GM12875 (cell line): ENCODE results near the gene OR2T2.
"Not testable (repeated sequence)": the region's sequence is repeated elsewhere in the genome, so short reads cannot be mapped to it uniquely, and the experiment has no call there.

Source experiments
- H3K4me3 ChIP-seq: one replicate; pipeline ENCODE4 v1.5.1; 2011; ENCODE audit warnings: low read depth, low read length, control low read depth
- TF ChIP-seq, protein P1 (sequence below): IDR thresholded peaks from 2 replicates; pipeline ENCODE4 v1.5.1; 2011; ENCODE audit warnings: low read depth, mild to moderate bottlenecking, control low read depth, inconsistent platforms, low read length, moderate library complexity, borderline replicate concordance; ENCODE audit not compliant: insufficient read depth

OR2T2 gene

GRCh38 chr1:248433811-248434415 lies 11.5 kb upstream of the OR2T2 start:
- not testable (repeated sequence) for H3K4me3 ChIP-seq

GRCh38 chr1:248434913-248435312 lies 10.5 kb upstream of the OR2T2 start:
- not testable (repeated sequence) for H3K4me3 ChIP-seq

DNA sequence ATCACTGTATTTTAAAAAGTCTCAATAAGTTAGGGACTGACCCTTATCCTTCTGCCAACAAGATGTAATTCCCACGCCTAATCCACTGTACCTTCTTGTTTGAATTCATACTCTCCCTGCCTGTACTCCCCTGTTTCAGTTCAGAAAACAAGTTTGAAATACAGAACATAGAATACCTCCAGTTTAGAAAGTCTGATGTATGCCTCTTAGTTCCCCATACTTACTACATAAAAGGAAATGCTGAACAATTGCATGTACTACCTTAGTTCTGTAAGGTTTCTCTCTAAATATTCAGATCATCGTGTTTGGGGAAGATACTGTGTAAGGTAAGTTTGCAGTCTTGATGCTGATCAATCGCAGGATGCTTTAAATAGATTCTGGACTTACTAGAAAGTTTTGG lies 9.1 kb upstream of the OR2T2 start:
- not testable (repeated sequence) for H3K4me3 ChIP-seq

- H3K4me3 ChIP-seq: not testable (repeated sequence)
Observed at GRCh38 chr1:248438668-248439067, 6.8 kb upstream of the OR2T2 start.

GRCh38 chr1:248439283-248439682 lies 6.2 kb upstream of the OR2T2 start:
- H3K4me3 ChIP-seq: not testable (repeated sequence)

DNA sequence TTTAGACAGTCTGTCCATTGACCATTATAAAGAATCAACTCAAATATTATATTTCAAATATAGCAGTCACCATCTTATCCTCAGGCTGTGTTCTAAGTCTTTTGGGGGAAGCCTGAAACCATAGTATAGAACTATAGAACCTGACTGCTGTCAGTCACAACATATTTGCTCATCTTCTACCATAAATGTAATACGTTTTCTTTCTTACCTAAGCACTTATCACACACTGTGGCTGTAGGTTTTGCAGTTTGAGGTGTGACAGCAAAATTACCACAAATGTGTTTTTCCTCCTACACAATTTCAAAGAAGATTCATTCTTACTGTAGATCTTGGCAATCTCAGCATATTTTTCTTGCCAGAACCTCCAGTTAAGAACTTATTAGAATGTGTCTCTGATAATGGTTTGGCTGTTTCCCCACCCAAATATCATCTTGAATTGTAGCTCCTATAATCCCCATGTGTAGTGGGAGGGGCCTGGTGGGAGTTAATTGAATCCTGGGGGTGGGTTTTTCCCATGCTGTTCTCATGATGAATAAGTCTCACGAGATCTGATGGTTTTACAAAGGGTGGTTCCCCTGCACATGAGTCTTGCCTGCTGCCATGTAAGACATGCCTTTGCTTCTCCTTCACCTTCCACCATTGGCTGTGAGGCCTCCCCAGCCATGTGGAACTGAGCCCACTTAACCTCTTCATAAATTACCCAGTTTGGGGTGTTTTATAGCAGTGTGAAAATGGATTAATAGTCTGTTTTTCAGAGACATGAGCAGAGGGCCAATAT lies 2.7 kb upstream of the OR2T2 start:
- H3K4me3 ChIP-seq: not testable (repeated sequence)

GRCh38 chr1:248444603-248445002 lies 834 bp upstream of the OR2T2 start:
- not testable (repeated sequence) for H3K4me3 ChIP-seq

- not testable (repeated sequence) for H3K4me3 ChIP-seq
Observed at GRCh38 chr1:248448409-248449074, 3.1 kb downstream of the OR2T2 start.

- H3K4me3 ChIP-seq: not testable (repeated sequence)
Observed at GRCh38 chr1:248449821-248450465, 4.5 kb downstream of the OR2T2 start.

DNA sequence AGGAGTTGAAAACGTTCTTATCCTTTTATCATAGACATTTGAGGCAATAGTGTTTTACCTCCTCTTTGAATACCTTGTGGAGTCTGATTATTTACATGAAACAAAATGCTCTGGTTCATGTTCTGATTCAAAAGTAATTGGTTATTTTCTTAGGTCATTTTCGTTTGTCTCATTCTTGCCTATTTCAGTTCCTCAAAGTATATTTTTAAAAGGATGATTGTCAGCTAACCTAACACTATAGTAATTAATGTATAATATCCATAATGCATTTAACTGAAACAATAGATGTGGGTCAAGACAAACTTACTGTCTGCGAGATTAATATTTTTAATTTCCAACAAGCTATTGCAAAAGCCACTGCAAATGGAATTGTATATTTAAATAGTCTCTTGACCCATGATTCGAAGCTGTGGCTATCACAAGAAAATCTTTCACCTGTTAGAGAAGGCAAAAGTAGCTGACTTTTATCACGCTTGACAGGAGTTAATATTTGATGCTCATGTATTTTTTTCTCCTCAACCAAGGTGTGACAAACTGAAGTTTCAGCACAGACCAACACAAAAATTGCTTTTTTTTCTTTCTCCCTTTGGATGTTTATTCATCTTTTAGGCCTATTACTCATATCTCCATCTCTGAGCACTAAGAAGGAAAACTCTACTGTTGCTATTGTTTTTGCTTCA lies 5.2 kb downstream of the OR2T2 start:
- not testable (repeated sequence) for H3K4me3 ChIP-seq

DNA sequence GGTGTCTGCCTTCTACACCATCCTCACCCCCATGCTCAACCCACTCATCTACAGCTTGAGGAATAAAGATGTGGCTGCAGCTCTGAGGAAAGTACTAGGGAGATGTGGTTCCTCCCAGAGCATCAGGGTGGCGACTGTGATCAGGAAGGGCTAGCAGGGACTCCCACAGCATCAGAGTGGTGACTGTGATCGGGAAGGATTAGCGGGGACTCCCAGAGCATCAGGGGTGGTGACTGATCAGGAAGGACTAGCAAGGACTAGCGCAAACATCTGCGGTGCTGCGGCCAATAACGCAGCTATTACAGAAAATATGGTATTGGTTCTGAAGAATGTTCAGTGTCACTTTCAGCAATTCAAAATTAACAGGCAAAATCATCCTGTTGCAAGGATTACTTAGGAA lies 8.2 kb downstream of the OR2T2 start:
- H3K4me3 ChIP-seq: not testable (repeated sequence)

DNA sequence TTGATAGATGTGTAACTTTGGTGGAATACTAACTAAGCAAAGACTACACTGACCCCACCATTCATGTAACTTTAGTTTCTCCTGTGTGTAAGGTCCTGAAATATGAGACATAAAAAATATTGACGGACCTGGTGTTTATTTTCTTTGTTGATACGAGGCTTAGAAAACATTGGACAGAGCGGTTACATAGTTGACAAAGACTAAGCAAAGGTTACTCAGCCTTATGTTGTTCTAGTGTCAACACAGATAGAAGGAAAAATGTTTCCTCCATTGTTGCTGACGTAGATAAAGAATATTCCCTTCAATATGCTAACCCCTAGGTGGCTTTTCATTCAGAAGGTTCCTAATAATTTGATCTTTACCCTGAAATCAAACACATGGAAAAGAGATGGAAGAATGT lies 9.6 kb downstream of the OR2T2 start:
- not testable (repeated sequence) for H3K4me3 ChIP-seq

DNA sequence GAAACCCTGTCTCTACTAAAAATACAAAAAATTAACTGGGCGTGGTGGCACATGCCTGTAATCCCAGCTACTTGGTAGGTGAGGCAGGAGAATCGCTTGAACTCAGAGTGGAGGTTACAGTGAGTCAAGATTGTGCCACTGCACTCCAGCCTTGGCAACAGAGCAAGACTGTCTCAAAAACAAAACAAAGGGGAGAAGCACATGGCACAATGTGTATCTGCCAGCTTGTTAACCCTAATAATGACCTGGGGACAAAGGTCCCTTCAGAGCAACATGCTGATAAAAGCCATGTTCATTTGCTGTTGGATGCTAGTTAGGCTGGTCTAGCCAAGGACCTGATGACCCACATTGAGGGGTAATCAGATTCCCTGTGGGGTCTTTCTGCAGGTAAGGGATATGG lies 11.2 kb downstream of the OR2T2 start:
- H3K4me3 ChIP-seq: not testable (repeated sequence)

GRCh38 chr1:248459117-248459516 lies 13.7 kb downstream of the OR2T2 start:
- H3K4me3 ChIP-seq: not testable (repeated sequence)

DNA sequence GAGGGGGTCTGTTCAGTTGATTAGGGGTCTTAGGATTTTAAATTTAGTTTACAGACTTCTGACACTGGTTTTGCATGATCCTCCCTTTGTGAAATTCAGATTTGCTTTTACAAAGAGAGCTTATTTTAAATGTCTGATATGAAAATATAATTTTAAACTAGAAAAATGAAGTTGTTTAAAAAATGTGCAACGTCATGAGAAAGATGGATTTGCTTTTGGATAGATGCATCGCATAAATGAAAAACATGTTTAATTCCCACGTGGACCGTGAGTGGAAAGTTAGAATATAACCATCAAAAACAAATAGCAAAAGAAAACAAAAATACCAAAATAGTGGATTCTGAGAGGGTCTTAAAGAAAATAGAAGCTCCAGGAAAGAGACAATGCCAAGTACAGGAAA lies 25.7 kb downstream of the OR2T2 start:
- TF ChIP-seq, protein P1, sequence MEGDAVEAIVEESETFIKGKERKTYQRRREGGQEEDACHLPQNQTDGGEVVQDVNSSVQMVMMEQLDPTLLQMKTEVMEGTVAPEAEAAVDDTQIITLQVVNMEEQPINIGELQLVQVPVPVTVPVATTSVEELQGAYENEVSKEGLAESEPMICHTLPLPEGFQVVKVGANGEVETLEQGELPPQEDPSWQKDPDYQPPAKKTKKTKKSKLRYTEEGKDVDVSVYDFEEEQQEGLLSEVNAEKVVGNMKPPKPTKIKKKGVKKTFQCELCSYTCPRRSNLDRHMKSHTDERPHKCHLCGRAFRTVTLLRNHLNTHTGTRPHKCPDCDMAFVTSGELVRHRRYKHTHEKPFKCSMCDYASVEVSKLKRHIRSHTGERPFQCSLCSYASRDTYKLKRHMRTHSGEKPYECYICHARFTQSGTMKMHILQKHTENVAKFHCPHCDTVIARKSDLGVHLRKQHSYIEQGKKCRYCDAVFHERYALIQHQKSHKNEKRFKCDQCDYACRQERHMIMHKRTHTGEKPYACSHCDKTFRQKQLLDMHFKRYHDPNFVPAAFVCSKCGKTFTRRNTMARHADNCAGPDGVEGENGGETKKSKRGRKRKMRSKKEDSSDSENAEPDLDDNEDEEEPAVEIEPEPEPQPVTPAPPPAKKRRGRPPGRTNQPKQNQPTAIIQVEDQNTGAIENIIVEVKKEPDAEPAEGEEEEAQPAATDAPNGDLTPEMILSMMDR: no peak
- no peak overlapping the region for H3K4me3 ChIP-seq

- not testable (repeated sequence) for H3K4me3 ChIP-seq
Observed at GRCh38 chr1:248472111-248472510, 26.7 kb downstream of the OR2T2 start.

DNA sequence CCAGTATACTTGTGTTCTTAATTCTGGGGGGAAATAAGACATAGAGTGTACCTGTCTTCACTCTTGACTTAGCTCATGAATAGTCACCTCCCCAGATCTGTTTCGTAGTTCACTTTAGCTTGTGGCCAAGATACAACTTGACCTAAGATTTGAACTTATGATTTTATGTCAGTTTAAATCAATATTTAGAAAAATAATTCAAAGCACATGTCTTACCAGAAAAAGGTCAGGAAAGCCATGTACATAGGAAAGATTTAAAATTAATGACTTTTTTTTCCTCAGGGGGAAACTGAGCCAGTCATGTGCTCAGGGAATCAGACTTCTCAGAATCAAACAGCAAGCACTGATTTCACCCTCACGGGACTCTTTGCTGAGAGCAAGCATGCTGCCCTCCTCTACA lies 27.6 kb downstream of the OR2T2 start, which contains the start of gene OR2T3:
OR2T3 (plus strand) TSS at position 301 of the 400 bp plus-strand sequence; CDS start at position 301, 0 bp downstream.
- not testable (repeated sequence) for H3K4me3 ChIP-seq

GRCh38 chr1:248475660-248476059 lies 30.2 kb downstream of the OR2T2 start:
- H3K4me3 ChIP-seq: not testable (repeated sequence)
